Measurements from ENCODE around the gene PWWP2A. TPM values are rescaled to one million over a fixed set of nuclear protein-coding genes. Genes with fewer than 3 reads are reported as not detected.

PWWP2A gene
- total and polyA plus RNA-seq, 2 of the 8 experiments (the other 6 are each of a cell fraction or from before 2014, with no cell fraction given), result 18.5 to 63.0 TPM

DNA sequence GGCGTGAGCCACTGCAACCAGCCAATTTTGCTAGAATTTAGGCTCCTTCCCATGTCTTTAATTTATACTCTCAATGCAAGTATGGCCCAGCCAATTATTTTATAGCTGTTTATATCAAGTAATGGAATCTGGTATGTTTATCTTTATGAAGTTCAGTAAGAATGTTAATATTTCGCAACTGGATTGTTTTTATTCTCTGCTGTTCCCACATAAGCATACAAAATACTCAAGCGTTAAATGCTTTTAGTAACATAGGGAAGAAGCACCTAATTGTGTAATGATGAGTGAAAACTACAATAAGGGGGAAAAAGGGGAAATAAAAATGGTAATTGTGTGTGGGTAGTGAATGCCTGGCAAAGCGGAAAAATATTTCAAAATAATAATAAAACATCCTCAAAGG is 21.3 kb downstream of the PWWP2A start:
- H3K4ac ChIP-seq (replicated peaks; ENCODE audit: insufficient read length, low read depth, low read length), result no peak overlapping the region
- no peak overlapping the region for H3K4me3 ChIP-seq (ENCODE audit: extremely low read depth in 1 of 4, insufficient read depth in 2 of 4, low read depth in 3 of 4, low read length in 4 of 4)
- no peak for DNase-seq (ENCODE audit: low read depth in 1 of 2, low spot score in 2 of 2)
- no peaks in the 10 kb centered on the region for H3K4me1 ChIP-seq (replicated peaks in 1 of 4; ENCODE audit: control insufficient read depth in 3 of 4, insufficient read depth in 4 of 4, low read length in 3 of 4)
- no peaks in the 10 kb centered on the region for H3K27me3 ChIP-seq (replicated peaks in 1 of 4; ENCODE audit: control insufficient read depth in 3 of 4, extremely low read depth in 1 of 4, insufficient read depth in 3 of 4, low read length in 3 of 4)
- no peak overlapping the region for H4K91ac ChIP-seq (replicated peaks; ENCODE audit: insufficient read length, low read length)
- peaks cover 8 to 36% (median 11%) of the 10 kb centered on the region in 4 experiments for H3K36me3 ChIP-seq (ENCODE audit: control insufficient read depth in 2 of 4, insufficient read depth in 4 of 4, low read length in 3 of 4)
- no peak overlapping the region for H2BK12ac ChIP-seq (ENCODE audit: low read depth, low read length)
- H3K9ac ChIP-seq (replicated peaks in 1 of 4; ENCODE audit: extremely low read depth in 1 of 4, low read depth in 3 of 4, low read length in 3 of 4), result no peak overlapping the region
- no peak overlapping the region for H3K23ac ChIP-seq (ENCODE audit: insufficient read length)
- no peak overlapping the region for H3K18ac ChIP-seq (ENCODE audit: extremely low read depth, low read length)
- peaks cover 0 to 1% of the 10 kb centered on the region in 2 experiments for H4K20me1 ChIP-seq (replicated peaks in 1 of 2; ENCODE audit: control insufficient read depth in 1 of 2, insufficient read depth in 2 of 2, low read length in 2 of 2)
- H2BK5ac ChIP-seq (ENCODE audit: low read depth, low read length), result no peak overlapping the region
- TF ChIP-seq CEBPB (IDR thresholded peaks at IDR 0.05; ENCODE audit: low read depth, low read length) (0 out of 2 replicates have a peak, but pooled peaks have one; percentile 32), TAF7 (optimal IDR thresholded peaks at IDR 0.05; ENCODE audit: borderline replicate concordance, low read depth, low read length) (no peak), SRF (IDR thresholded peaks at IDR 0.05; ENCODE audit: low read depth, low read length) (no peak), GTF2F1 (IDR thresholded peaks at IDR 0.05; ENCODE audit: borderline replicate concordance, low read depth, low read length) (no peak)
- H3K79me2 ChIP-seq (ENCODE audit: control insufficient read depth in 1 of 2, insufficient read depth in 2 of 2, low read length in 2 of 2), result peaks cover 3 to 80% of the 10 kb centered on the region in 2 experiments; a peak in 3 of 4 replicates
- H3K27ac ChIP-seq (ENCODE audit: low read depth, low read length), result no peak overlapping the region
- no peak overlapping the region for H3K56ac ChIP-seq (replicated peaks; ENCODE audit: insufficient read length, low read depth, low read length)
- H3K9me3 ChIP-seq (ENCODE audit: insufficient read depth in 2 of 2, low read depth in 1 of 2, low read length in 1 of 2), result no peaks in the 10 kb centered on the region
- no peak overlapping the region for H4K8ac ChIP-seq (ENCODE audit: extremely low read depth, insufficient read depth, low read length)
- no peak overlapping the region for H4K5ac ChIP-seq (ENCODE audit: insufficient read length, low read depth, low read length)
- H3K4me2 ChIP-seq (ENCODE audit: insufficient read depth in 1 of 2, low read depth in 2 of 2, low read length in 2 of 2), result no peak overlapping the region
- H2BK20ac ChIP-seq (ENCODE audit: low read length), result no peak overlapping the region
- no peaks in the 10 kb centered on the region for H3K23me2 ChIP-seq (ENCODE audit: low read depth, low read length)
- H2AK5ac ChIP-seq (ENCODE audit: low read depth, low read length), result no peak overlapping the region
- no peak overlapping the region for H2AFZ ChIP-seq (ENCODE audit: low read length)
- FAIRE-seq, result no peak
- H2BK120ac ChIP-seq (replicated peaks; ENCODE audit: low read depth, low read length), result no peak overlapping the region
- H3K14ac ChIP-seq (ENCODE audit: insufficient read length), result no peak overlapping the region
- POLR2A ChIA-PET (ENCODE audit: partially characterized antibody), result interaction anchor here (1.0 to 1.2 kb wide), 2 partner anchors 17 to 62 kb away, joined by 3 read pairs; no protein-coding TSS in a partner anchor
- H2BK15ac ChIP-seq (ENCODE audit: low read length), result no peak overlapping the region
- WGBS, 2 experiments (ENCODE audit: extremely low coverage in 1 of 2, insufficient coverage in 1 of 2, insufficient read length in 1 of 2, insufficient replicate concordance in 2 of 2, low coverage in 1 of 2, low lambda C conversion rate in 2 of 2, missing lambda C conversion rate in 1 of 2), result 93% methylated on average over 4 of the region's 4 CpGs; no CpG with 5 or more reads in 1 of the 2 experiments
- H3K79me1 ChIP-seq (ENCODE audit: low read depth, low read length), result peaks cover 4% of the 10 kb centered on the region; the same call in 1 of the 2 replicates
- CTCF ChIA-PET (ENCODE audit: partially characterized antibody), result interaction anchor here (0.7 to 2.0 kb wide), 2 partner anchors 17 to 59 kb away, joined by 3 to 6 read pairs; no protein-coding TSS in a partner anchor
